OCI-LY3 (cell line): ENCODE data around the gene SOX15.

Source experiments
- EZH2phosphoT487 ChIP-seq: fragments of 200-600 bp; shearing (Covaris generic); IDR thresholded peaks from 2 replicates; pipeline ENCODE4 v1.6.1; 2018; ENCODE audit warnings: antibody characterized with exemption, mixed run types, low read depth
- TF ChIP-seq, protein P1 (sequence below): fragments of 200-600, 300-600 bp; sonication (generic); IDR thresholded peaks from 2 replicates; pipeline ENCODE4 v1.5.1; 2014; ENCODE audit warnings: antibody characterized with exemption, low read length, low read depth

DNA sequence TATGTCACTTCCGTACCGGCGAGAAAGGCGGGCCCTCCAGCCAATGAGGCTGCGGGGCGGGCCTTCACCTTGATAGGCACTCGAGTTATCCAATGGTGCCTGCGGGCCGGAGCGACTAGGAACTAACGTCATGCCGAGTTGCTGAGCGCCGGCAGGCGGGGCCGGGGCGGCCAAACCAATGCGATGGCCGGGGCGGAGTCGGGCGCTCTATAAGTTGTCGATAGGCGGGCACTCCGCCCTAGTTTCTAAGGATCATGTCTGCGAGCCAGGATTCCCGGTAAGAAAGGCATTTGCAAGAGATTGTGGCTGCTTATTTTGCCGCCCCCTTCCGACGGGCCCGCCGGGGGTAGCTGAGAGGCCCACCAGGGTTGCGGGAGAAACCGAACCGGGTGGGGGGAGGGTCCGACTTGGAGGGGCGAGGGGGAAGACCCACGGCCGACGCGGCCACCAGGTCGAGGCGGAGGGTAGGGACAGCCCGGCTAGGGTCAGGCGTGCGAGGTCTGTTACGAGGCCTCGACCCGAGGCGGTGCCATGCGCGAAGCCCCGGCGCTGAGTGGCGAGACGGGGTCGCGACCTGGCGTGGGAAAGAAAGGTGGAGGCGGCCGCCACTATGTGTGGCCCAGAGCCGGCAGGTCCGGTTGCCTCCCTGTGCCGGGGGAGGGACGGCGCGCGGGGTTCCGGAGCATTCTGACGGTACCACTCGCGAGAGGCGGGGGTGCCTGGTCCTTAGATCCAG is 17.1 kb downstream of the SOX15 start:
- TF ChIP-seq, protein P1, sequence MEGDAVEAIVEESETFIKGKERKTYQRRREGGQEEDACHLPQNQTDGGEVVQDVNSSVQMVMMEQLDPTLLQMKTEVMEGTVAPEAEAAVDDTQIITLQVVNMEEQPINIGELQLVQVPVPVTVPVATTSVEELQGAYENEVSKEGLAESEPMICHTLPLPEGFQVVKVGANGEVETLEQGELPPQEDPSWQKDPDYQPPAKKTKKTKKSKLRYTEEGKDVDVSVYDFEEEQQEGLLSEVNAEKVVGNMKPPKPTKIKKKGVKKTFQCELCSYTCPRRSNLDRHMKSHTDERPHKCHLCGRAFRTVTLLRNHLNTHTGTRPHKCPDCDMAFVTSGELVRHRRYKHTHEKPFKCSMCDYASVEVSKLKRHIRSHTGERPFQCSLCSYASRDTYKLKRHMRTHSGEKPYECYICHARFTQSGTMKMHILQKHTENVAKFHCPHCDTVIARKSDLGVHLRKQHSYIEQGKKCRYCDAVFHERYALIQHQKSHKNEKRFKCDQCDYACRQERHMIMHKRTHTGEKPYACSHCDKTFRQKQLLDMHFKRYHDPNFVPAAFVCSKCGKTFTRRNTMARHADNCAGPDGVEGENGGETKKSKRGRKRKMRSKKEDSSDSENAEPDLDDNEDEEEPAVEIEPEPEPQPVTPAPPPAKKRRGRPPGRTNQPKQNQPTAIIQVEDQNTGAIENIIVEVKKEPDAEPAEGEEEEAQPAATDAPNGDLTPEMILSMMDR = no peak
- no peak for TF ChIP-seq EZH2phosphoT487
